Activated CD4-positive, alpha-beta T cell treated with anti-CD3 and anti-CD28 coated beads, Interleukin-2, Interleukin-4, amounts not matched to agents 100 ng/mL and 50 ng/mL, durations not matched to agents 16 hours and 8 hours (primary cell): ENCODE measurements around the gene OBSCN.

Experiments
- DNase-seq: peaks from one replicate; pipeline ENCODE4 v3.0.0-alpha.2; 2020; ENCODE audit warnings: low spot score

The OBSCN gene

GRCh38 chr1:228341450-228341813, 133.6 kb downstream of the OBSCN start:
- no peak for DNase-seq

GRCh38 chr1:228341814-228342626, 134.2 kb downstream of the OBSCN start:
- no peak for DNase-seq

- no peak for DNase-seq
Measured at GRCh38 chr1:228342627-228343190, 134.9 kb downstream of the OBSCN start.

- no peak for DNase-seq
Measured at GRCh38 chr1:228343191-228343661, 135.4 kb downstream of the OBSCN start.

- no peak for DNase-seq
Measured at GRCh38 chr1:228344631-228345072, 136.8 kb downstream of the OBSCN start.

GRCh38 chr1:228345201-228345930, 137.5 kb downstream of the OBSCN start:
- DNase-seq, result no peak

- DNase-seq, result no peak
Measured at GRCh38 chr1:228346731-228347130, 138.9 kb downstream of the OBSCN start.

GRCh38 chr1:228347181-228347580, 139.3 kb downstream of the OBSCN start:
- DNase-seq, result no peak

- DNase-seq, result no peak
Measured at GRCh38 chr1:228348708-228349467, 141.0 kb downstream of the OBSCN start.

- no peak for DNase-seq
Measured at GRCh38 chr1:228349701-228350171, 141.9 kb downstream of the OBSCN start.

GRCh38 chr1:228350179-228350742, 142.4 kb downstream of the OBSCN start:
- DNase-seq, result no peak

- no peak for DNase-seq
Measured at GRCh38 chr1:228350831-228351781, 143.3 kb downstream of the OBSCN start.

- no peak for DNase-seq
Measured at GRCh38 chr1:228351850-228352249, 144.0 kb downstream of the OBSCN start.

GRCh38 chr1:228352677-228353481, 145.0 kb downstream of the OBSCN start:
- DNase-seq, result no peak

- DNase-seq, result no peak
Measured at GRCh38 chr1:228353601-228354371, 145.9 kb downstream of the OBSCN start.

GRCh38 chr1:228354390-228355320, 146.8 kb downstream of the OBSCN start:
- DNase-seq, result no peak

- no peak for DNase-seq
Measured at GRCh38 chr1:228356897-228357680, 149.2 kb downstream of the OBSCN start.
